Inflammatory macrophage treated with lipopolysaccharide for 1 hour (primary cell): Measurements from ENCODE around the gene ICA1.
"Not testable (repeated sequence)": the region's sequence is repeated elsewhere in the genome, so short reads cannot be mapped to it uniquely, and the experiment has no call there.

ENCODE experiments used
- DNase-seq, 2 donors: peaks; one replicate each; pipeline ENCODE4 v3.0.0-alpha.2; 2020 to 2022

Gene ICA1

DNA sequence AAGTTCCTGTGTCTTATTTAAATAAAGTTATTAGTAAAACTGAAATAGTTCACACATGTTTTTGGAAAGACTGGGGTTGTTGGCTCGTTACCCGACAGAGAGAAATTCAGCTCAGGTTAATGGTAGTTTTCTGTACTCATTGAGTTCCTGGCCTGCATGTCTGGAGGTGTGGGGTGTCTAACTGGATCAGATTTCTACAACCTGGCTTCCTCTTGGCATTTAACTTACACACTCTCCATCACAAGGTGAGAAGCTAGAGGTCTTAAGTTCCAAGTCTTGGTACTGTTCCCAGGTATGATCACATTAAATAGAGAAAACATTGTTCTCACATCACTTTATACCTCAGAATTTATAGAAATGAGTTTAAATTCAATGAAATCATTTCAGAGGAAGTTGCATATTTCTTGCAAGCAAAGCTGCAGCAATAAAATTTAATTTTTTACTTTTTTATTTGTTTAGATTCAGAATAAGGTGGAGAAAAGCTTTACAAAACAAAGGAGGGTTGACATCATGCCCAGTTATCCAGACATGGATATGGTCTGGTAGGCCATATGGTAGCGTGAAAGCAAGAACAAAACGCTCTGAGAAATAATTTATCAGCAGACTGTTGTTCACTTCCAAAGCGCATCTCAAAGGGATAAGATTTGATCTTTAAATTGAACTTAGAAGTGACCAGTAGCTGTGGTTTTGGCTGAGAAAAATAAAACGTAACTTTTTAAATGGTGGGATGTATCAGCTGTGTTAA, 172.8 kb downstream of the ICA1 start:
- no peak for DNase-seq

DNA sequence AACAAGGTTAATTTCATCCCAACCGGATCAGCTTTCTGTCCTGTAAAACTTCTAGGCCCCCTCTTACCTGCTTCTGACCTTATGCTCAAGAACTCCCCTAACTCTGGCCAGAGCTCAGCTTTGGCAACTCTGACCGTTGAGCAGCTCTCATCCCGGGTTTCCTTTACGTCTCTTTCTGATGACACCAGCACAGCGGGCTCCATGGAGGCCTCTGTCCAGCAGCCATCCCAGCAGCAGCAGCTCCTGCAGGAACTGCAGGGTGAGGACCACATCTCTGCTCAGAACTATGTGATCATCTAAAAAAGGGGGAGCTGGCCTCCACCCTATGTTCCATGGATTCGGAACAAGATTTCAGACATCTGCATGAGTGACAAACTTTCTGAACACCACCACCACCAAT, 175.7 kb downstream of the ICA1 start:
- DNase-seq = no peak

DNA sequence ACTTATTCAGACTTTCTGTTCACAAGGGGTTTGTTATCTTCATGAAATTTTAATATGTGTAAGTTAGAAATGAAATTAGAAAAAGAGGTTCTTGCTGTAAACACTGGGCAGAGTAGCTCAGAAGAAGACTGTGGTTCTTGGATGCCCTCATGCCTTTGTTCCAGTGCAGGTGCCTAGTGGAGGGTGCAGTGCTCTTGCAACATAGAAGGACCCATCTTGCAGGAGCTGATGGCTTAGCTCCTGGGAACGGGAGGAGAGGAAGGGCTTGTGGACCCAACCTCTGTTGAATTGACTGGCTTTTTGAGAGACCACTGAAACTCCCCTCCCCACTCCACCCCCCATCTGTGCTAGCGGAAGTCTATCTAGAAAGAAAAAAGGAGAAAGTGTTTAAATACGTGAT, 176.5 kb downstream of the ICA1 start:
- DNase-seq = no peak

- DNase-seq = no peak
Observed at GRCh38 chr7:8084836-8085235, 177.1 kb downstream of the ICA1 start.

- DNase-seq = no peak
Observed at GRCh38 chr7:8082762-8083161, 179.2 kb downstream of the ICA1 start.

GRCh38 chr7:8078418-8078817, 183.5 kb downstream of the ICA1 start:
- no peak for DNase-seq

- no peak for DNase-seq
Observed at GRCh38 chr7:8070451-8071180, 191.4 kb downstream of the ICA1 start.

DNA sequence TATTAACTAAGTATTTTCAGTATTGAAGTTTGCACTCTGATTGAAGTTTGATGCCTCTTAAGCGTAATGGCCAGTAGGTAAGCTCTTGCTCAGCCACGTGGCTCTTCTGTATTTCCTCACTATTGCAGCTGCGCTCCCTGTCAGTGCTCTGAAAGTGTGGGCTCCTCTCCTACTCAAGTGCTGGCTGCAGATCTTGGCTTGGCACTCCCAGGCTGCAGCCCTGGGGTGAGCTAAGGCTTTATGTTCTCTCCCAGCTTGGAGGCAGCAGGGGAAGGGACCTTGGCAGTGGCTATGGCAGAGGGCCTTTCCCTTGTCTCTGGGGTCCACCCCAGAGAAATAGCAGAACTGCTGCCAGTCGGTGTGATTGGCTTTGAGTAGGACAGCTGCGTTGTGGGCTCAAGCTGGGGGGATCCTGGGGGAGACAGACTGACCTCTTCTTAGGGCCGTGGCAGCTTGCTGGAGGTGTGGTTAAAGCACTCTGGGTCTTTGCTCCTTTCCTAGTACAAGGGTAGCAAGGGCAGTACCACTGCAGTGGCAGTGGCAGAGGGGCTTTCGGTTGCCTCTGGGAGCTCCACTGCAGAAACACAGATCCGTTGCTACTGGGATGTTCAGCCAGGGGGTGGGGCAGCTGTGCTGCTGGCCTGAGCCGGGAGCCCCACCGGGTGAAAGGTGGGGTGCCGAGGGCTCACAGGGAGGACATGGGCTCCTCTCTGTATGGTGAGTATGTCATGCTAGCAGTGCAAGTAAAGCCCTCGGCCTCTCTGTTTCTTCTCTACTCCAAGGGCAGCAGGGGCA, 192.9 kb downstream of the ICA1 start:
- no peak for DNase-seq

GRCh38 chr7:8065356-8065813, 196.6 kb downstream of the ICA1 start:
- no peak for DNase-seq

- no peak for DNase-seq
Observed at GRCh38 chr7:8064828-8065227, 197.1 kb downstream of the ICA1 start.

GRCh38 chr7:8063706-8064297, 198.2 kb downstream of the ICA1 start:
- DNase-seq = no peak

- DNase-seq = not testable (repeated sequence)
Observed at GRCh38 chr7:8063300-8063699, 198.7 kb downstream of the ICA1 start.
